PC-9 (cell line): ENCODE measurements around the gene RBM26.

Experiments used
- EZH2 ChIP-seq: fragments of 200-600 bp; sonication (generic); IDR thresholded peaks from 2 replicates; pipeline ENCODE4 v1.8.0; 2017; ENCODE audit warnings: antibody characterized with exemption, low read depth
- TF ChIP-seq, protein P1 (sequence below): fragments of 200-600 bp; sonication (generic); conservative IDR thresholded peaks from 2 replicates; pipeline ENCODE4 v1.6.1; 2017; ENCODE audit warnings: mixed run types, antibody characterized with exemption, mild to moderate bottlenecking, moderate library complexity

DNA sequence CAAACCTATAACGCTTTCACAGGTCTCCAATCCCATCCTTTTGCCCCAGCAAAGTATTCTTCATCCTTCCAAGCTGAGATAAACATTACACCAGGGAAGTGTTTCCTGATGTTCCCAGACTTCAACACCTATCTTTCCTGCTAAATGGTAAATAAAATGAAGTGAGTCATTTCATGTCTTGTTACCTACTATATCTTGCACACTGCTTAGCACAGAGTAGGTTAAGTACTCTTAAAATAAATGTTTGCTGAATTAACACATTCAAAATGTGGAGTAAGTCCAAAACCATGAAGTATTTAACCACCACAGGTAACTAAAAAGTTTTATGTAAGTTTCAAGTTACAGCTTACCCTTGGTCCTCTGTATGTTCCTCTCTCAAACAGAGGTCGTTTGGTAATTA lies 3.4 kb downstream of the RBM26 start:
- TF ChIP-seq, protein P1, sequence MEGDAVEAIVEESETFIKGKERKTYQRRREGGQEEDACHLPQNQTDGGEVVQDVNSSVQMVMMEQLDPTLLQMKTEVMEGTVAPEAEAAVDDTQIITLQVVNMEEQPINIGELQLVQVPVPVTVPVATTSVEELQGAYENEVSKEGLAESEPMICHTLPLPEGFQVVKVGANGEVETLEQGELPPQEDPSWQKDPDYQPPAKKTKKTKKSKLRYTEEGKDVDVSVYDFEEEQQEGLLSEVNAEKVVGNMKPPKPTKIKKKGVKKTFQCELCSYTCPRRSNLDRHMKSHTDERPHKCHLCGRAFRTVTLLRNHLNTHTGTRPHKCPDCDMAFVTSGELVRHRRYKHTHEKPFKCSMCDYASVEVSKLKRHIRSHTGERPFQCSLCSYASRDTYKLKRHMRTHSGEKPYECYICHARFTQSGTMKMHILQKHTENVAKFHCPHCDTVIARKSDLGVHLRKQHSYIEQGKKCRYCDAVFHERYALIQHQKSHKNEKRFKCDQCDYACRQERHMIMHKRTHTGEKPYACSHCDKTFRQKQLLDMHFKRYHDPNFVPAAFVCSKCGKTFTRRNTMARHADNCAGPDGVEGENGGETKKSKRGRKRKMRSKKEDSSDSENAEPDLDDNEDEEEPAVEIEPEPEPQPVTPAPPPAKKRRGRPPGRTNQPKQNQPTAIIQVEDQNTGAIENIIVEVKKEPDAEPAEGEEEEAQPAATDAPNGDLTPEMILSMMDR, result no peak
- no peak for TF ChIP-seq EZH2
